Activated naive CD4-positive, alpha-beta T cell treated with Interleukin-2 at 50 U/mL for 16 hours (primary cell): Measurements from ENCODE around the gene ZNF423.

Experiments used
- DNase-seq: peaks from one replicate; pipeline ENCODE4 v3.0.0-alpha.2; 2020

Gene ZNF423

GRCh38 chr16:49780433-49780832, 75.5 kb downstream of the ZNF423 start:
- no peak for DNase-seq

GRCh38 chr16:49779979-49780378, 75.9 kb downstream of the ZNF423 start:
- no peak for DNase-seq

GRCh38 chr16:49778202-49778930, 77.5 kb downstream of the ZNF423 start:
- DNase-seq = no peak

- no peak for DNase-seq
These were observed 79.2 kb downstream of the ZNF423 start for GRCh38 chr16:49776734-49777133.

- DNase-seq = no peak
These were observed 79.8 kb downstream of the ZNF423 start for GRCh38 chr16:49776085-49776595.

- DNase-seq = no peak
These were observed 80.3 kb downstream of the ZNF423 start for GRCh38 chr16:49775581-49775980.

- no peak for DNase-seq
These were observed 80.9 kb downstream of the ZNF423 start for GRCh38 chr16:49775018-49775417.

GRCh38 chr16:49773534-49774475, 82.1 kb downstream of the ZNF423 start:
- DNase-seq = no peak

GRCh38 chr16:49767998-49768397, 87.9 kb downstream of the ZNF423 start:
- no peak for DNase-seq

GRCh38 chr16:49767414-49767813, 88.5 kb downstream of the ZNF423 start:
- no peak for DNase-seq

GRCh38 chr16:49766225-49766624, 89.7 kb downstream of the ZNF423 start:
- no peak for DNase-seq

GRCh38 chr16:49763826-49764225, 92.1 kb downstream of the ZNF423 start:
- DNase-seq = no peak

GRCh38 chr16:49760815-49761214, 95.1 kb downstream of the ZNF423 start:
- DNase-seq = no peak

GRCh38 chr16:49757559-49758069, 98.3 kb downstream of the ZNF423 start:
- DNase-seq = no peak

- DNase-seq = no peak
These were observed 98.9 kb downstream of the ZNF423 start for GRCh38 chr16:49756775-49757558.

GRCh38 chr16:49755716-49756505, 100.0 kb downstream of the ZNF423 start:
- DNase-seq = no peak

GRCh38 chr16:49755313-49755620, 100.6 kb downstream of the ZNF423 start:
- DNase-seq = no peak

GRCh38 chr16:49754495-49755312, 101.2 kb downstream of the ZNF423 start:
- DNase-seq = no peak

GRCh38 chr16:49750341-49751000, 105.4 kb downstream of the ZNF423 start:
- no peak for DNase-seq

- no peak for DNase-seq
These were observed 106.1 kb downstream of the ZNF423 start for GRCh38 chr16:49749816-49750215.

- DNase-seq = no peak
These were observed 107.6 kb downstream of the ZNF423 start for GRCh38 chr16:49748322-49748721.
